Measurements from ENCODE around the gene RXRG. TPM values are rescaled to one million over a fixed set of nuclear protein-coding genes. Genes with fewer than 3 reads are reported as not detected.

RXRG gene
- total RNA-seq, 1 experiment from 2014 or later = not detected

DNA sequence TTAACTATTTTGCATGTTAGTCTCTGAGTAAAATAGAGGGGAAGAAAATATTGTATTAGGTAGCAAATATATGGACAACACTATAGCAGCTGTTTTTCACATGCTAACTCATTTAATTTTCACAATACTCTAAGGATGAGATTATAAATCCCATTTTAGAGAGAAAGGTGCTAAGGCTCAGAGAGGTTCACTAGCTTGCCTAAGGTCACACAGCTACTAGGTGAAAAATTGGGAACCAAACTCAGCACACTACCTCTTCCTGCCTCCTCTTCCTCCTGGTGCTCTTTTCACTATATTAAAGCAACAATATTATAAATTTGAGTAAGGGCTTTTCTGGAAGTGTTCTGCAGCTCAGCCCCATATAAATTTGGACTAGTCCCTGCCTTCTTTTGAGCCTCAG, 2.3 kb downstream of the RXRG start (continued):
- TF ChIP-seq, protein P1, sequence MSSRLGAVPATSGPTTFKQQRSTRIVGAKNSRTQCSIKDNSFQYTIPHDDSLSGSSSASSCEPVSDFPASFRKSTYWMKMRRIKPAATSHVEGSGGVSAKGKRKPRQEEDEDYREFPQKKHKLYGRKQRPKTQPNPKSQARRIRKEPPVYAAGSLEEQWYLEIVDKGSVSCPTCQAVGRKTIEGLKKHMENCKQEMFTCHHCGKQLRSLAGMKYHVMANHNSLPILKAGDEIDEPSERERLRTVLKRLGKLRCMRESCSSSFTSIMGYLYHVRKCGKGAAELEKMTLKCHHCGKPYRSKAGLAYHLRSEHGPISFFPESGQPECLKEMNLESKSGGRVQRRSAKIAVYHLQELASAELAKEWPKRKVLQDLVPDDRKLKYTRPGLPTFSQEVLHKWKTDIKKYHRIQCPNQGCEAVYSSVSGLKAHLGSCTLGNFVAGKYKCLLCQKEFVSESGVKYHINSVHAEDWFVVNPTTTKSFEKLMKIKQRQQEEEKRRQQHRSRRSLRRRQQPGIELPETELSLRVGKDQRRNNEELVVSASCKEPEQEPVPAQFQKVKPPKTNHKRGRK (CRISPR knock-in tag; IDR thresholded peaks at IDR 0.05; ENCODE audit: borderline replicate concordance) = no peak
- TF ChIP-seq ZNF281 (CRISPR knock-in tag; IDR thresholded peaks at IDR 0.05) (no peak), MYBL2 (CRISPR knock-in tag; IDR thresholded peaks at IDR 0.05) (no peak), ZNF423 (CRISPR knock-in tag; IDR thresholded peaks at IDR 0.05) (no peak), NR1H2 (CRISPR knock-in tag; IDR thresholded peaks at IDR 0.05) (no peak), E2F5 (CRISPR knock-in tag; IDR thresholded peaks at IDR 0.05) (no peak), USF1 (CRISPR knock-in tag; IDR thresholded peaks at IDR 0.05) (no peak)
- TF ChIP-seq, protein P2, sequence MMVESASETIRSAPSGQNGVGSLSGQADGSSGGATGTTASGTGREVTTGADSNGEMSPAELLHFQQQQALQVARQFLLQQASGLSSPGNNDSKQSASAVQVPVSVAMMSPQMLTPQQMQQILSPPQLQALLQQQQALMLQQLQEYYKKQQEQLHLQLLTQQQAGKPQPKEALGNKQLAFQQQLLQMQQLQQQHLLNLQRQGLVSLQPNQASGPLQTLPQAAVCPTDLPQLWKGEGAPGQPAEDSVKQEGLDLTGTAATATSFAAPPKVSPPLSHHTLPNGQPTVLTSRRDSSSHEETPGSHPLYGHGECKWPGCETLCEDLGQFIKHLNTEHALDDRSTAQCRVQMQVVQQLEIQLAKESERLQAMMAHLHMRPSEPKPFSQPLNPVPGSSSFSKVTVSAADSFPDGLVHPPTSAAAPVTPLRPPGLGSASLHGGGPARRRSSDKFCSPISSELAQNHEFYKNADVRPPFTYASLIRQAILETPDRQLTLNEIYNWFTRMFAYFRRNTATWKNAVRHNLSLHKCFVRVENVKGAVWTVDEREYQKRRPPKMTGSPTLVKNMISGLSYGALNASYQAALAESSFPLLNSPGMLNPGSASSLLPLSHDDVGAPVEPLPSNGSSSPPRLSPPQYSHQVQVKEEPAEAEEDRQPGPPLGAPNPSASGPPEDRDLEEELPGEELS (CRISPR knock-in tag; IDR thresholded peaks at IDR 0.05) = no peak

- ATAC-seq (no peak), DNase-seq (ENCODE audit: low spot score) (no peak)
- CTCF ChIA-PET = no interaction called here
- no peak overlapping the region for H3K4me3 Mint-ChIP-seq
- no peaks in the 10 kb centered on the region for H3K9me3 Mint-ChIP-seq
- POLR2A ChIA-PET = no interaction called here
- TF ChIP-seq ZNF281 (CRISPR knock-in tag; IDR thresholded peaks at IDR 0.05) (no peak), RORB (CRISPR knock-in tag; IDR thresholded peaks at IDR 0.05) (no peak), MYBL2 (CRISPR knock-in tag; IDR thresholded peaks at IDR 0.05) (no peak), RELA (CRISPR knock-in tag; IDR thresholded peaks at IDR 0.05; ENCODE audit: borderline replicate concordance) (no peak), STAT6 (CRISPR knock-in tag; conservative IDR thresholded peaks at IDR 0.05; ENCODE audit: low read depth) (no peak), E2F5 (CRISPR knock-in tag; IDR thresholded peaks at IDR 0.05) (no peak), CBFB (CRISPR knock-in tag; IDR thresholded peaks at IDR 0.05; ENCODE audit: low read depth) (no peak)
- H3K36me3 Mint-ChIP-seq = no peaks in the 10 kb centered on the region
- peaks cover 7% of the 10 kb centered on the region for H3K4me1 Mint-ChIP-seq
- peaks cover 4% of the 10 kb centered on the region; the same call in 1 of the 2 replicates for H3K27me3 Mint-ChIP-seq (ENCODE audit: low read depth)
- no peak overlapping the region for H3K27ac Mint-ChIP-seq
Observed at GRCh38 chr1:165442053-165442452, 2.9 kb downstream of the RXRG start.

All from WTC11 (cell line).